SK-N-MC (cell line): ENCODE results near the gene RARRES2.
A peak's percentile ranks its signal among the peaks of the same experiment; 100 is the strongest.

Source experiments
- EZH2 ChIP-seq: fragments of 200-600 bp; sonication (generic); IDR thresholded peaks from one replicate; pipeline ENCODE4 v1.6.1; 2017; ENCODE audit warnings: antibody characterized with exemption
- POLR2AphosphoS5 ChIP-seq: IDR thresholded peaks from 2 replicates; pipeline ENCODE4 v1.6.1; 2012; ENCODE audit warnings: mild to moderate bottlenecking, low read depth, low read length, borderline replicate concordance

- TF ChIP-seq EZH2 (no peak), POLR2AphosphoS5 (0 out of 2 replicates have a peak, but pooled peaks have one; percentile 17)
Measured at GRCh38 chr7:150338166-150338829, 3.1 kb downstream of the RARRES2 start.
